GM18951 (cell line): Measurements from ENCODE around the gene CFAP210.

Experiments used
- POLR2A ChIP-seq: IDR thresholded peaks from 4 replicates; pipeline ENCODE4 v1.6.1; 2011; ENCODE audit warnings: mild to moderate bottlenecking; ENCODE audit not compliant: insufficient read length, insufficient read depth; ENCODE audit errors: extremely low read depth
- in situ Hi-C: fragments of 300-500 bp; cut with MboI; formaldehyde crosslinking; loops from one replicate; pipeline ENCODE4 v1.12.0; 2022; ENCODE audit warnings: low sequenced_read_pairs, mixed read lengths, inconsistent platforms; ENCODE audit not compliant: unreplicated experiment

CFAP210 gene

GRCh38 chr2:169694113-169694893 is at the start of gene CFAP210, which contains the start of gene PHOSPHO2:
TSS of gene CFAP210 (minus strand) at chr2:169694405. CDS start at chr2:169694327, 78 bp downstream.
TSS of gene PHOSPHO2 (plus strand) at chr2:169694469. CDS start at chr2:169700972, 6,503 bp downstream.
- peak; percentile 88 for TF ChIP-seq POLR2A
- in situ Hi-C loops = no loop called here

- in situ Hi-C loops = no loop called here
- no peak for TF ChIP-seq POLR2A
Observed at GRCh38 chr2:169743549-169743948, 49.3 kb upstream of the CFAP210 start.

- in situ Hi-C loops = no loop called here
- TF ChIP-seq POLR2A = no peak
Observed at GRCh38 chr2:169739351-169739750, 45.1 kb upstream of the CFAP210 start.

- TF ChIP-seq POLR2A = no peak
- in situ Hi-C loops = no loop called here
Observed at GRCh38 chr2:169738566-169739229, 44.5 kb upstream of the CFAP210 start.

GRCh38 chr2:169736902-169737301 is 42.7 kb upstream of the CFAP210 start:
- TF ChIP-seq POLR2A = no peak
- in situ Hi-C loops = no loop called here

- in situ Hi-C loops = no loop called here
- no peak for TF ChIP-seq POLR2A
Observed at GRCh38 chr2:169735623-169736022, 41.4 kb upstream of the CFAP210 start.

GRCh38 chr2:169734169-169734847 is 40.1 kb upstream of the CFAP210 start:
- in situ Hi-C loops = no loop called here
- no peak for TF ChIP-seq POLR2A

- TF ChIP-seq POLR2A = no peak
- in situ Hi-C loops = no loop called here
Observed at GRCh38 chr2:169732583-169733358, 38.6 kb upstream of the CFAP210 start.

GRCh38 chr2:169732075-169732474 is 37.9 kb upstream of the CFAP210 start:
- no peak for TF ChIP-seq POLR2A
- in situ Hi-C loops = no loop called here

GRCh38 chr2:169729274-169729605 is 35.0 kb upstream of the CFAP210 start:
- TF ChIP-seq POLR2A = no peak
- in situ Hi-C loops = no loop called here

- TF ChIP-seq POLR2A = no peak
- in situ Hi-C loops = no loop called here
Observed at GRCh38 chr2:169727065-169727464, 32.9 kb upstream of the CFAP210 start.

GRCh38 chr2:169721016-169721415 is 26.8 kb upstream of the CFAP210 start:
- TF ChIP-seq POLR2A = no peak
- in situ Hi-C loops = no loop called here
